ENCODE results near the gene EPS8L2.
A peak's percentile ranks its signal among the peaks of the same experiment; 100 is the strongest.

Gene EPS8L2

DNA sequence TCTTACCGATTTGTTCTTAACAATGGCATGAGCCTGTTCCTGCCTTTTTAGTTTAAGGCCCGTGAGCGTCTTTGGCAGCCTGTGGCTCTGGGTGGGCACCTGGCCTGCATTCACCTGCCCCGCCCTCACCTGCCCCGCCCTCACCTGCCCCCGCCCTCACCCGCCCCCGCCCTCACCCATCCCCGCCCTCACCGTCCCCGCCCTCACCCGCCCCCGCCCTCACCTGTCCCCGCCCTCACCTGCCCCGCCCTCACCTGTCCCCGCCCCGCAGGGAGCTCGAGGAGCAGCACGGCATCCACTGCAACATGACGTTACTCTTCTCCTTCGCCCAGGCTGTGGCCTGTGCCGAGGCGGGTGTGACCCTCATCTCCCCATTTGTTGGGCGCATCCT lies 57.0 kb downstream of the EPS8L2 start:
- no peak for DNase-seq

- no peak for DNase-seq
Measured at GRCh38 chr11:763549-764321, 57.7 kb downstream of the EPS8L2 start.

DNA sequence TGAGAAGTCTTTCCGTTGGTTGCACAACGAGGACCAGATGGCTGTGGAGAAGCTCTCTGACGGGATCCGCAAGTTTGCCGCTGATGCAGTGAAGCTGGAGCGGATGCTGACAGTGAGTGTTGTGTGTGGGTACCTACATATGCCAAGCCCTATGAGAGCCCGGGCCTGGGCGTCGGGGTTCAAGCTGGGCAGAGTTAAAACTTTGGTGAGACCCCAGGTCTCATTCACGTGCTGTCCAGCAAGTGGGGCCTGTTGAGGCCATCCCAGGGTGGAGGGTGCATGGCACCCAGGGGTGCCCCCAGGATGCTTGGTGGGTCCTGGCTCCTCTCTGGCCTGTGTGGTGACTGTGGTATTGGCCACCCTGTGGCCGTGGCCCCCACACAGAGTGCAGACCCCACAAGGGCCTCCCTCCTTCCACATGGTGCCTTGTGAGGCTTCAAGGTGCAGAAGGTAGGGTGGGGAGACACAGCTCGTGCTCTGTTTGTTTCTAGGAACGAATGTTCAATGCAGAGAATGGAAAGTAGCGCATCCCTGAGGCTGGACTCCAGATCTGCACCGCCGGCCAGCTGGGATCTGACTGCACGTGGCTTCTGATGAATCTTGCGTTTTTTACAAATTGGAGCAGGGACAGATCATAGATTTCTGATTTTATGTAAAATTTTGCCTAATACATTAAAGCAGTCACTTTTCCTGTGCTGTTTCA lies 58.4 kb downstream of the EPS8L2 start:
- DNase-seq: no peak

DNA sequence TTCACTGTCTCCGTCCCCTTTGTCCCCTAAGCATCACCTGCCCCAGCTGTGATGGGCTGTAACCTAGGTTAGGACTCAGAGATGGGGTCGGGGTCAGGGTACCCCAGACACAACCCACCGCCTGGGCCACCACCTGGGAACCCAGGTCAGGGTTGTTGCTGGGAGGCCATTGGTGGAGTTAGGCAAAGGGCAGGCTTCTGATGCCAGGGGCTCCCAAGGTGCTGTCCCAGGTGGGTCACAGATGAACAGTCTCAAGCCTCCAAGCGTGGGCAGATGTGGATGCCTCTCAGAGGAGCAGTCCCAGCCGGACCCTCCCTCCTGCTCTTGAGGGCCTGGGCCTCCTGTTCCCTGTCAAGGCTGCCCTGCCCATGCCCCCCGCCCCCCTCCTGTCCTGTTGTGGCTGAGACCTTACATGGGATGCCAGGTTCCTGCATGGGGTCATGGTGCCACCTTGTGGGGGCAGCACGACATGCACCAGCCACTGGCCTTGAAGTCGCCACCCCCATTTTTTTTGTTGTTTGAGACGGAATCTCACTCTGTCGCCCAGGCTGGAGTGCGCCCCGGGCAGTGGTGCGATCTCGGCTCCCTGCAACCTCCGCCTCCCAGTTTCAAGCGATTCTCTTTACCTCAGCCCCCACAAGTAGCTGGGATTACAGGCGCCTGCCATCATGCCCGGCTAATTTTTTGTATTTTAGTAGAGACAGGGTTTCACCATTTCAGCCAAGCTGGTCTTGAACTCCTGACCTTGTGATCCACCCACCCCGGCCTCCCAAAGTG lies 59.2 kb downstream of the EPS8L2 start:
- peak; percentile 66 to 67 for DNase-seq

DNA sequence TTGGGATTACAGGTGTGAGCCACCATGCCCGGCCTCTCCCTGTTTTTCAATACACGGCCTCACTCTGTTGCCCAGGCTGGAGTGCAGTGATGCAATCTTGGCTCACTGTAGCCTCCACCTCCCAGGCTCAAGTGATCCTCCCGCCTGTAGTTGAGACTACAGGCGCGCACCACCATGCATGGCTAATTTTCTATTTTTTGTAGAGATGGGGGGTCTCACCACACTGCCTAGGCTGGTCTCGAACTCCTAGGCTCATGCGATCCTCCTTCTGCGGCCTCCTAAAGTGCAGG lies 59.7 kb downstream of the EPS8L2 start:
- DNase-seq: no peak

- no peak for DNase-seq
Measured at GRCh38 chr11:766106-766935, 60.3 kb downstream of the EPS8L2 start.

DNA sequence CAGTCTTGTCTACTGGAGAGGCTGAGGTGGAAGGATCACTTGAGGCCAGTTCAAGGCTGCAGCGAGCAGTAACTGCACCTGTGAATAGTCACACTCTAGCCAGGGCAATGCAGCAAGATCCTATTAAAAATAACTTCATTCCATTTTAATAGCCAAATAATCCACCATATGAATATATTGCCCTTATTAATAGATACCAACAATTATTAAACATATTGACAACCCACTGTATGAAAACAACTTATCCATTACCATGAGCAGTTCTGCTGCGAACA lies 60.8 kb downstream of the EPS8L2 start:
- no peak for DNase-seq

- no peak for DNase-seq
Measured at GRCh38 chr11:767238-767637, 61.2 kb downstream of the EPS8L2 start.

DNA sequence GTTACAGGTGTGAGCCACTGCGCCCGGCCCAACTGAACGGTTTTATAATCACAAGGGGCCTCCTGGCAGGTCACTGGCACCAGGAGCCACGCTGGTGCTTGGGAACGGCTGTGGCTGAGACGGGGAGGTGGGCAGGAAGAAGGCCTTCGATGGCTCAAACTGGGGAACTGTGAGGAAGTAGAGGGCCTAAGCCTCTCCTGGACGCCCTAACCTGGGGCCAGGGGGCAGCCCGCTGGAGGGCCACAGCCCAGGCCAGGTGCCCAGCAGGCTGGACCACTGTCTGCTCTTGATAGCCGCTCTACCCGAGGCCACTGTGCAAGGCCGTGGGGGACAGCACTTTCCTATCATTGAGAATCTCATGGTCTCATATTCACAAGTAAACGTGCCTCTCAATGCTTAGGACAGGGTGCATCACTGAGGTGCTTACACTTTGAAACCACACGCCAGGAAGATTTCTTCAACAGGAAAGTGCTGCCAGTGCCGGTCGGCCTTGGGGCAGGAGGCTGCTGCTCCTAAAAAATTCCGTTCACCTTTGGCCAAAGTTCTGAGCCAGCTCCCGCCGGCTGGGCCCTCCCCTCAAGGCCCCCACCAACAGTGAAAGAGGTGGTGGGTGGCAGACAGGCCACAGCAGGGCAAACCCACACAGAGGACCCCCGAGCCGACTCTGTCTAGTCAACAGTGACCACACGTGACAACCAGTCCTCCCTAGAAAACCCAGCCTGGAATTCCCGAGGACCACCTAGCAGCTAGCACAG lies 64.0 kb downstream of the EPS8L2 start:
- no peak for DNase-seq

GRCh38 chr11:770642-771616 lies 64.9 kb downstream of the EPS8L2 start:
- no peak for DNase-seq

DNA sequence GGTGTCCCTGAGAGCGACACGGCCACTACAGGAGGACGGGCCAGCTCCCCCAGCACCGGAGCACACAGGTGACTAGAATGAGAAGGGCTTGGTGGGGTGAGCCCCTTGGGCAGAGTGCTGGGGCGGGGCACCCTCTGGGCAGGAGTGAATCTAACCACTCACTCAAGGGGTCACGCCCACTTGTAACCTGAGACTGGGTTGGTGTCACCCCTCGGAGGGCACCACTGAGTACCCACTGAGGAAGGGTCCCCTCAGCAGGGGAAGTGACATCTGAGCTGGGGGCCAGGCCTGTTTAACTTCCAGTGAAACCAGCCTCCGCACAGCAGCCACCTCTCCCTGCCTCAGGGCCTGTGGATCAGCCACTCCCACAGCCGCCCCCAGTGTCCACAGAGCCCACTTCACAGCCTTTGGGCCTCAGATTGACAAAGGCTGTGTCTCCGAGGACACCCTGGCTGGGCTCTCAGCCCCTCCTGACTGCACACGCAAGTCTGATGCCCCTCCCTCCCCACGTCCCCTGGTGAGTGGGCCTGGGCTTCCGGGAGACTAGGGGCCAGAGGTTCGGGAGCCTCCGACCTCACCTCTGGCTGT lies 65.7 kb downstream of the EPS8L2 start:
- no peak for DNase-seq

DNA sequence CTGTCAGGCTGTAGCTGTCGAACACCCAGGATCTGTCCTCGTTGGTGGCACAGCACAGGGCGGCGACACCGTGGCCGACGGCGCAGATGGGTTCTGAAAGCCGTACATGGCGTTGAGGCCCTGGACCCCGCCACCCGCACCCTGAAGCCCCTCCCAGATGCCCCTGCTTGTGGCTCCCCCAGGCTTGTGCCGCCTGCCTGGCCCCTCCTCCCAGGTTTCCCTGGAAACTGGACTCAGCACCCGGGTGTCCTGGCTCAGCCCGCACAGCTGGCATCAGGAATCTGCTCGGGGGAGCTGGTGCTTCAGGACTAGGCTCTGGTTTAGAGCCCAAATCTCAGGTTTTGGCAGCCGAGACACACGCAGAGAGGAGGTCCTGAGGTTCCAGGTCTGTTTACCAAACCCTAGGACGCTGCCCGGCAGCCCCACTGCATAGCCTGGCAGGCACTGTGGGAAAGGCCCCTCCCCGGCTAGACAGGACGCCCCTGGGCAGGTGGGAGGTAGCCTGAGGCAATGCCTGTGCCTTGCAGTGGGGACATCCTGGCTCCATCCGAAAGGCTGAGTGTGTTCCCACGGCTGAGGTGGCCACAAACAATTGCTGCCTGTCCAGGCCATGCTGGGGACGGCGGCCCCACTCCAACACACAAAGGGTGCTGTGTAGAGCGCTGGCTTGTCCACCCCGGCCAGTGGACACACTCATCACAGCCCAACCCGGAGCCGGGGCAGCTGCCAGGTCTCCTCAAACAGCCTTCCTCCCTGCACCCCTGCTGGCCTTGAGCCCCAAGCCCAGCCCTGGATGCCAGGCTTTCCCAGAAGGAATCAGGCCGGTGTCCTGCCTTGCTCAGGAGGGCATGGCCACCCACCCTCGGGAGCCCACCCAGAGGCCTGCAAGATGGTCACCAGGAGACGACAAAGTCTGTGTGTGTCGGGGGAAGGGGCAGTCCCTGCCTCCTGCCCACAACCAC lies 66.7 kb downstream of the EPS8L2 start:
- no peak for DNase-seq

GRCh38 chr11:773425-773824 lies 67.4 kb downstream of the EPS8L2 start:
- no peak for DNase-seq

DNA sequence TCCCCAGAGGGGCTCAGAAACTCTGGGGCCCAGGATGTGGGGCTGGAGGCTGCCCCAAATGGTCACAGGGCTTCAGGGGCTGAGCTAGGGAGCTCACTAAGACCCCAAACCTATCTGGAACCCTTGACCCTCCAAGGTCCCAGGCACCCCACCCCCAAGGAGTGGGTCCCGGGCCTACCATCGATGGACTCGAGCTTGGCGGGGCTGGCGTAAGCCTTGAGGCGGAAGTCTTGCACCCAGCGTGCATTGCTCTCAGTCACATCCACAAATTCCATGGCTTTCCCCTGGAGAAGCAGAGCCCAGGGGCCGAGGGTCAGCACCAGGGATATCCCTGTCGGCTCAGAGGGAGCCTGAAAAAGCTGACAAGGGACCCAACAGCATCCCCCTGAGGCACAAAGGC lies 67.8 kb downstream of the EPS8L2 start:
- DNase-seq: no peak

DNA sequence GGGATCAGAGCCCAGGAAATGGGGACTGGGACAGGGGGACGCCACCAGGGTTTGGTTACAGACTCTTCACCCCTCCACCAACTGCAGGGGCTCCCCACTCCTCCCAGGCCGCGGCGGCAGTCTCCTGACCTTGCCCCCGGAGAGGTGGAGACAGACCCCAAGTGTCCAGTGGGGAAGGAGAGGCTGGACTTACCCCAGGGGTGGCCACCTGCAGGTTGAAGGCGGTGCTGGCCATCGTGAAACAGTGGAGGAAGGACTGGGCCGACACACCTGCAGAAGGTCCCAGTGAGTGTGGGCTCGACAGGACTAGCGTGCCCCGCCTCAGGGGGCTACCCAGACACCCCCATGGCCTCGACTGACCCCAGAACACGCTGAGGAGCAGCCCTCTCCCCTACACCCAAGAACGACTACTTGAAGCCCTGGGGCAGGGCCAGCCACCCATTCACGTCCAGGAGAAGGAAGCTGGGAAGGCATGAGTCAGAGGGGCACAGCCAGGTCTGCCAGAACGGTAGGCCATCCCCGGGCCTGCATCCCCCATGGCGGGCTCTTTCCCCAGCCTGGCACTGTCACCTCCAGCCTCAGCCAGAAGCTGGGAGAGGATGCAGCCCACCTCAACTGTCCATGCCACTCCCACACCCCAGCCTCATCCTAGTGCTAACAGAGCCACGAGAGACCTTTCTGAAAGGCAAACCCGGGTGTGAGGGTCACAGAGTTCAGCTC lies 69.0 kb downstream of the EPS8L2 start:
- no peak for DNase-seq

GRCh38 chr11:776263-776560 lies 70.2 kb downstream of the EPS8L2 start:
- DNase-seq: no peak

DNA sequence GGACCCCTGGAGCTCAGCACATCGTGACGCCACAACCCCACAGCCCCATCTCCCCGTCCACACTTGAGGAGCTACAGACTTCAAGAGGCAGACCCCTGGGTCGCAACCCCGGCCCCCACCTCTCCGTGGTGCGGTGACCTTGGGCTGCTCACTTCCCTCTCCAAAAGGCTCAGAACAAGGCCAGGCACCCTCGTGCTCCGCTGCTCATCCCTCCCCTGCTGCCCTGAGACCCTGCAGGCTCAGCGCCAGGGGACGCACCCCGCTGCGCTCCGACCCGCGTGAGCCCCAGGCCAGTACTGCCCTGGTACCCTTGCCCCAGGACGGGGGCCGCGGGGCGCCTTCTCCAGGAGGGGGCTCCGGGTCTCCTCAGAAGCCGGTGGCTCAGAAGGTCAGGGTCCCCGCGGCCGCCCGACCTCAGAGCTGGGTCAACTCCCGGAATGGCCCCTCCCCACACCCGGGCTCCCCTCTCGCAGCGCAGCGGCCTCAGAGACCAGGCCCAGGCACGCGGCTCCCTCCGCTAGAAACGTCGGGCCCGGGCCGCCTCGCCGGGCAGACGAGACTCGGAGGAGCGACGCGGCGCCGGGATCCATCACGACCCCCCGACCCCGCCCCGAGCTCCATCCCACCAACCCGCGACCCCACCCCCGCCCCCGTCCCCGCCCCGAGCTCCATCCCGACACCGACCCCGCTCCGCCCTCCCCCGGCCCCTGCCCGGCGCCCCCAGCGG lies 70.7 kb downstream of the EPS8L2 start:
- DNase-seq: peak; percentile 36 to 58
